GM12891 (cell line): ENCODE measurements around the gene TNS3.

Source experiments
- DNase-seq: peaks from one replicate; pipeline ENCODE4 v3.0.0; 2011; ENCODE audit warnings: low spot score; ENCODE audit not compliant: insufficient read length
- FAIRE-seq: peaks from 2 replicates; lab custom pipeline; 2011; peaks lifted over from hg19 to GRCh38; lab: Jason Lieb, UNC
- PAX5 ChIP-seq: IDR thresholded peaks from 2 replicates; pipeline ENCODE4 v1.6.1; 2011; ENCODE audit warnings: low read length, moderate library complexity, mild to moderate bottlenecking; ENCODE audit not compliant: insufficient read depth, severe bottlenecking
- POLR2A ChIP-seq: IDR thresholded peaks from 2 replicates; pipeline ENCODE4 v1.6.1; 2011; ENCODE audit warnings: low read depth, low read length, control low read depth
- POLR2AphosphoS5 ChIP-seq: IDR thresholded peaks from 2 replicates; pipeline ENCODE4 v1.6.1; 2011; ENCODE audit warnings: low read depth, low read length, control low read depth
- POU2F2 ChIP-seq: IDR thresholded peaks from 2 replicates; pipeline ENCODE4 v1.6.1; 2011; ENCODE audit warnings: low read depth, mild to moderate bottlenecking, control low read depth, low read length, moderate library complexity
- SPI1 ChIP-seq: IDR thresholded peaks from 2 replicates; pipeline ENCODE4 v1.6.1; 2011; ENCODE audit warnings: low read depth, low read length, control low read depth
- TAF1 ChIP-seq: IDR thresholded peaks from 2 replicates; pipeline ENCODE4 v1.6.1; 2011; ENCODE audit warnings: low read depth, low read length, control low read depth

Gene TNS3

DNA sequence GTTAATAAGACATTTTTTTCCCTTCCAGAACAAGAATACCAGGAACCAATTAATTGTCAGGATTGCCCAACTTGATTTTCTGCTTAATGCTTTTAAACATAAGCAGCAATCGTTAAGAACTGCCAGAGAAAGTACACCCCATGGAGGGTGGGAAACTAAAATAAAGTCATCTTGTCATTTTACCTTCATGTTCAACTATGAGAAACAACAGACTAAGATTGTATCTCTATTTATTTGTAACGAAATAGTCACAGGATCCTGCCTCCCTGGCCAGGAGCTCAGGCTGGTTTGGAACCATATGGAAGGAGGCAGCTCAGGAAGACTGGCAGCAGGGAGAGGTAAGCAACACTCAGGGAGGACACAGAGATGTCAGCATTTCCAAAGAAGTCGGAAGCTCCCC lies 129.6 kb downstream of the TNS3 start:
- FAIRE-seq (no peak), DNase-seq (no peak)
- TF ChIP-seq POLR2AphosphoS5 (no peak), TAF1 (no peak), SPI1 (no peak), POLR2A (no peak)

DNA sequence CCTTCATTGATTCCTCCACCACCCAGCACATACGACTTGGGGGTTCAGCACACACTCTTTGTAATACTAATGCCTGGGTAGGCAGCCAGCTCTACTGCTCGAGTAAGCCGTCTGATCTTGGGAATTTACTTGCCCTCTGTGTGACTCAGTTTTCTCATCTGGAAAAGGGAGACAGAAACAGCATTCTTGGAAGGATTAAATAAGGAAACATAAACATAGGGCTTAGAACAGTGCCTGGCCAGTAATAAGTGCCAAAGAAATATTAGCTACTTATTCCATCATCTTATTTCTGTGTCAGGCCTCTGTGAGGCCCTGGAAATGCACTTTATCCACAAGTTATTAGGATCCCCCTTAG lies 130.1 kb downstream of the TNS3 start:
- no peak for DNase-seq
- TF ChIP-seq PAX5, result no peak
- no peak for TF ChIP-seq SPI1
- TF ChIP-seq POLR2A, result no peak
- TF ChIP-seq POLR2AphosphoS5, result no peak
- TF ChIP-seq TAF1, result no peak
- no peak for TF ChIP-seq POU2F2
- FAIRE-seq, result no peak

DNA sequence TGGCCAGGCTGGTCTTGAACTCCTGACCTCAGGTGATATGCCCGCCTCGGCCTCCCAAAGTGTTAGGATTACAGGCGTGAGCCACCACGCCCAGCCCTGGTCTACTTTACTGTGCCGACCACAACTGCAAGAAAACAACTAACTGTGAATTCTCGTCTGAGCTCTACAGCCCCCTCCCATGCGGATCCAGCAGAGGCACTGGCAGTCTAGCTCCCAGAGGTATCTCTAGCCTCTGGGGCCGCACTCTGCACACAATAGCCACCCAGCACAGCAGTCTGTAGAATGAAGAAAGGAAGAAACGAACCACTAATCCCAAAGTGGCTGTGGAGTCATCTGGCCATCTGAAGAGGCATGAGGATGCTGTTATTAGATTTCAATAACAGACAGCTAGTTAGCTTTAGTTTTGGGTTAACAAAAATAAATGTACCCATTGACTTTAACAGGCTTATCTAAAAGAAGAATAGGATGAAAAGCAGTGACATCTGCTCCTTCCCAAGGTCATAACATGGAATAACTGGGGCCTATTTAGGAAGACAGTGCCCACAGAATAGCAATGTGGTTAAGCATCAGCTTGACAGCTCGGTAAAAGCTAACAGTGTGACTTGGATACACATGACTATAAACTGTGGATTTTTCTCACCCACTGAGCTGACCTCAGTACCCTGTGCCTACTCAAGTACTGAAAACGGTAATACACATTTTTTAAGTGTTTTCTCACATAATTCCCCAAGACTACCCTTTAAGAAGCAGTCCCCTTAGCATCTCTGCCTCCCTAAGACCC lies 131.9 kb downstream of the TNS3 start:
- no peak for DNase-seq
- FAIRE-seq, result no peak
- no peak for TF ChIP-seq POLR2A
- no peak for TF ChIP-seq POLR2AphosphoS5
- no peak for TF ChIP-seq TAF1
- TF ChIP-seq POU2F2, result no peak
- no peak for TF ChIP-seq SPI1
- no peak for TF ChIP-seq PAX5

DNA sequence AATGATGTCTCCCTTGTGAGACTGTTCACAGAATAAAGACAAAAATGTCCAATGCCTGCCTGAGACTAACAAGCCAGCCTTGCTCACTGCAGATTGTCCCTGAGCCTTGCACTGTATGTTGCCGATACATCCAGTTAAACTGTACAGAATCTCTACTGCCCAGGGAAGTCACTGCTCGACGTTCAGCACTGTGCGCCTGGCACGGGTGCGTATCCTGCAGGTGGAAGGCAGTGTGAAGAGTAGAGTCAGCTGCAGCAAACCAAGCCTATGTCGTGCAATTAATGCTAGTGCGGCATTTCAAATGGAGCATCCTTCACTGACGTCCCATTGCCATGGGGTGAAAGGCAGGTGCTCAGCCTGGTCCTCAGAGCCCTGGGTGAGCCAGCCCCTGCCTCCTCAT lies 132.9 kb downstream of the TNS3 start:
- FAIRE-seq (no peak), DNase-seq (no peak)
- TF ChIP-seq POLR2A (no peak), SPI1 (no peak)

DNA sequence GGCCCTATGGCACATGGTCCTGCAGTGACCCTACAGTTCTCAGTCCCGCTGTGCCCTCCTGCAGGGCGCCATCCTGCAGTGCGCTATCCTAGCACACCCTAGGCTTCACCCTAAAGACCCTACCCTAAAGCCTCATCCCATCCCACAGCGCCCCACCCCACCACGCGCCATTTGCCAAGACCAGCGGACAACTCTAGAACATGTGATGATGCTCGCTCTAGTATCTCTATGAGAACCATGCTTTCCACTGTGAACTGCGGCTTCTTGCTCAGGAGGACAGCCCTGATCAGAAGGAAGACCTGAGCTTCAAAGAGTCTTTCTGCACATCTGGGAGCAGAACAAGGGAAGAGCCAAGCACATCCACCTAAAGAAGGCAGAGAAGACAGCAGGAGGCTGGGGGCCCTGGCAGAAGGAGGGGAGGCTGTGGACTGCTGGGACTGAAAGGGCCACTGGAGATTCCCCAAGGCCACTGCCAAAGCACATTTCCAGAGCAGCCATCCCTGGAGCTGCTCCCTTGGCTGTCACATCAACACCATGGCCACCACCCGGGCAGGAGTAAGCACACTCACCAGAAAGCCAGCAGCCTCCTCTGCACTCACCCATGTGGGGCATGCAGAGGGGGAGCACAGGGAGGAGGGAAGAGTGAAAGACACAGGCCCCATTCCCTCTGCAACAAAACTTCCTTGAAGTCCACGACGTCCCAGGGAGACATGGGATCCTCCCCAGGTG lies 134.1 kb downstream of the TNS3 start:
- no peak for FAIRE-seq
- no peak for DNase-seq
- TF ChIP-seq POLR2A (no peak), POU2F2 (no peak), POLR2AphosphoS5 (no peak)

DNA sequence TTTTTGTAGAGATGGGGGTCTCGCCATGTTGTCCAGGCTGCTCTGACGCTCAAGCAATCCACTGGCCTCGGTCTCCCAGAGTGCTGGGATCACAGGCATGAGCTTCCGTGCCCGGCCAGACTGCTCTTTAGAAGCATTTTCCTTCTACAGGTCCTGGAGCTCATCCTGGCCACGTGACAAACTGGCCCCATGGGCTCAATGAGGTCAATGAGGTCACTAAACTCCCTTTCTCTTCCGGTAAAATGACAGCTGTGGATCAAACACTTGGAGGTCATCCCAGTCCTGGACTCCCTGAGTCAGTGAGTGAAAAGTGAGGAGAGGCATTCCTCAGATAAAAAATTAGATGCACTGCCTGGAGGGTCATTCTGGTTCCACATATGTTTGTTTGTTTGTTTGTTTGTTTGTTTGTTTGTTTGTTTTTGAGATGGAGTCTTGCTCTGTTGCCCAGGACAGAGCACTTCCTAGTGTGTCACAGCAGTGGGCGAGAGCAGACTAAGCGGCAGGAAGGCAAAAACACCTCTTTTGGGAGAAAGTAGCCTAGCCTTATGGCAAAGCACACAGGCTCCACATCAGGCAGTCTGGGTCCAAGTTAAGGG lies 134.9 kb downstream of the TNS3 start:
- no peak for TF ChIP-seq POLR2AphosphoS5
- no peak for TF ChIP-seq SPI1
- no peak for TF ChIP-seq POU2F2
- TF ChIP-seq POLR2A, result no peak
- TF ChIP-seq PAX5, result no peak
- TF ChIP-seq TAF1, result no peak
- FAIRE-seq (no peak), DNase-seq (no peak)

- DNase-seq (peak; percentile 36), FAIRE-seq (no peak)
- TF ChIP-seq POU2F2 (no peak), SPI1 (no peak), TAF1 (no peak), POLR2AphosphoS5 (no peak), PAX5 (no peak), POLR2A (no peak)
Measured at GRCh38 chr7:47444376-47445098, 137.4 kb downstream of the TNS3 start.

- no peak for TF ChIP-seq PAX5
- TF ChIP-seq POLR2AphosphoS5, result no peak
- FAIRE-seq, result no peak
- no peak for DNase-seq
Measured at GRCh38 chr7:47443049-47443448, 138.9 kb downstream of the TNS3 start.

DNA sequence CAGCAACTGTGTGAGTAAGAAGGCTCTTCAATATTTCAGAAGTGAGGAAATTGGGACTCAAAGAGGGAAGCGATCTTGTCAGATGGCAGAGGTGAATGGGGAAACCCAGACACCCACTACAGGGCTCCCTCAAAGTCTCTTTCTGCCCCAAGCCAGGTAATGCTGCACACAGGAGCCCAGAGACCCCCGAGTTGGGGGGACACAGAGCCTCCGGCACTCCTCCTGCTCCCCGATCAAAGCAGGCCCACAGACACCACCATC lies 139.4 kb downstream of the TNS3 start:
- FAIRE-seq, result no peak

More for the DNA sequence above, 139.4 kb downstream of the TNS3 start:
- no peak for DNase-seq
- TF ChIP-seq POU2F2 (no peak), SPI1 (no peak), POLR2AphosphoS5 (no peak), PAX5 (no peak), POLR2A (no peak), TAF1 (no peak)
